ENCODE results near the gene EEF1B2. TPM values are rescaled to one million over a fixed set of nuclear protein-coding genes. Genes with fewer than 3 reads are reported as not detected.

Gene EEF1B2
- total and polyA plus RNA-seq, 4 donors: 367 to 1,663 (median 565) TPM

Other genes starting within 250 kb of the EEF1B2 start
- 10 to 100 TPM; 28.4 to 33.5 TPM for gene INO80D, start 73.7 kb upstream of the EEF1B2 start, total RNA-seq
- 1 to 10 TPM in 1 of 2 donors, under 1 TPM in 1; 0.88 to 2.5 TPM for gene INO80D, start 73.7 kb upstream of the EEF1B2 start, polyA plus RNA-seq
- 10 to 100 TPM; 65.2 to 67.0 TPM for gene NDUFS1, start 451 bp upstream of the EEF1B2 start, total RNA-seq
- gene NDUFS1, start 451 bp upstream of the EEF1B2 start, polyA plus RNA-seq: 10 to 100 TPM; 14.4 to 20.3 TPM
- 10 to 100 TPM; 15.1 to 20.2 TPM for gene ZDBF2, start 114.8 kb downstream of the EEF1B2 start, total RNA-seq
- 1 to 10 TPM; 2.1 to 3.0 TPM for gene ZDBF2, start 114.8 kb downstream of the EEF1B2 start, polyA plus RNA-seq

Data from aorta (tissue), 4 donors.